ENCODE measurements around the gene L3MBTL3. TPM values are rescaled to one million over a fixed set of nuclear protein-coding genes. Genes with fewer than 3 reads are reported as not detected.

Gene L3MBTL3
- total RNA-seq, 1 donor from 2014 or later: 23.8 TPM

DNA sequence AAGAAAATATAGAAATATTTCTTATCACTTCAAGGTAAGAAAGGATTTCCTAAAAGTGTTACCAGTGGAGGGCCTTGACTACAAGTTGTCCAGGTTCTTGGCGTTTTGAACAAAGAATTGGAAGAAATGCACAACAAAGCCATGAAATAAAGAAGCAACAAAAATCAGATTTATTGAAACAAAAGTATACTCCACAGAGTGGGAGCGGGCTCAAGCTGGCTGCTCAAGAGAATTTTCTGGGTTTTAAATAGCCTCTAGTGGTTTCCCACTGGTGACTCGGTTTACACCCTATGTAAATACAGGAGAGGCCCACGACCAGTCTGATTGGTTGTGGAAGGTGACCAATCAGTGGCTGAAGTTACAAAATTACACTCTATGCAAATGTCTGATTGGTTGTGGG, 140.2 kb downstream of the L3MBTL3 start:
- Mint-ChIP-seq H3K4me3 (no peak overlapping the region), H3K27ac (no peak overlapping the region), H3K9me3 (no peaks in the 10 kb centered on the region), H3K4me1 (ENCODE audit: unreplicated experiment) (no peaks in the 10 kb centered on the region), H3K36me3 (no peaks in the 10 kb centered on the region), H3K27me3 (no peaks in the 10 kb centered on the region)
- TF ChIP-seq, protein P1, sequence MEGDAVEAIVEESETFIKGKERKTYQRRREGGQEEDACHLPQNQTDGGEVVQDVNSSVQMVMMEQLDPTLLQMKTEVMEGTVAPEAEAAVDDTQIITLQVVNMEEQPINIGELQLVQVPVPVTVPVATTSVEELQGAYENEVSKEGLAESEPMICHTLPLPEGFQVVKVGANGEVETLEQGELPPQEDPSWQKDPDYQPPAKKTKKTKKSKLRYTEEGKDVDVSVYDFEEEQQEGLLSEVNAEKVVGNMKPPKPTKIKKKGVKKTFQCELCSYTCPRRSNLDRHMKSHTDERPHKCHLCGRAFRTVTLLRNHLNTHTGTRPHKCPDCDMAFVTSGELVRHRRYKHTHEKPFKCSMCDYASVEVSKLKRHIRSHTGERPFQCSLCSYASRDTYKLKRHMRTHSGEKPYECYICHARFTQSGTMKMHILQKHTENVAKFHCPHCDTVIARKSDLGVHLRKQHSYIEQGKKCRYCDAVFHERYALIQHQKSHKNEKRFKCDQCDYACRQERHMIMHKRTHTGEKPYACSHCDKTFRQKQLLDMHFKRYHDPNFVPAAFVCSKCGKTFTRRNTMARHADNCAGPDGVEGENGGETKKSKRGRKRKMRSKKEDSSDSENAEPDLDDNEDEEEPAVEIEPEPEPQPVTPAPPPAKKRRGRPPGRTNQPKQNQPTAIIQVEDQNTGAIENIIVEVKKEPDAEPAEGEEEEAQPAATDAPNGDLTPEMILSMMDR (conservative IDR thresholded peaks at IDR 0.05): no peak
- no peak for DNase-seq (ENCODE audit: extremely low spot score, unreplicated experiment)

DNA sequence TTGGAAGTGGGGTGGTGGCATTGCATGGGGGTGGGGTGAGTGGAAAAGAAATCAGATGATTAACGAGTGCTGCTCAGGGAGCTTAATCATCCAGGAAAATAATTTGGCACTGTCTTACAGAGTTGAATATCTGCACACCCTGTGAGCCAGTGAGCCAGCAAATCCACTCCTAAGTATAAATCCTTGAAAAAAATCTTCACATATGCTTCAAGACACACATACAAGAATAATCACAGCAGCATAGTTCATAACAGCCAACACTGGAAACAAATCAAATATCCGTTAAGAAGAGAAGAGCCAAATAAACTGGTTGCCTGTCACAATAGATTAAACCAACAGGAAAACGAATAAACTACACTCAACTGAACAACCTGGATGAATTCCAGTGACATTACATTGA, 141.6 kb downstream of the L3MBTL3 start:
- no peak for DNase-seq (ENCODE audit: extremely low spot score, unreplicated experiment)
- H3K4me3 Mint-ChIP-seq: no peak overlapping the region
- no peaks in the 10 kb centered on the region for H3K27me3 Mint-ChIP-seq
- TF ChIP-seq, protein P1 (conservative IDR thresholded peaks at IDR 0.05): no peak
- H3K27ac Mint-ChIP-seq: no peak overlapping the region
- H3K9me3 Mint-ChIP-seq: no peaks in the 10 kb centered on the region
- H3K36me3 Mint-ChIP-seq: no peaks in the 10 kb centered on the region
- H3K4me1 Mint-ChIP-seq (ENCODE audit: unreplicated experiment): no peaks in the 10 kb centered on the region

- H3K36me3 Mint-ChIP-seq: no peaks in the 10 kb centered on the region
- H3K27me3 Mint-ChIP-seq: no peaks in the 10 kb centered on the region
- H3K9me3 Mint-ChIP-seq: no peaks in the 10 kb centered on the region
- no peak overlapping the region for H3K27ac Mint-ChIP-seq
- no peak overlapping the region for H3K4me3 Mint-ChIP-seq
- no peaks in the 10 kb centered on the region for H3K4me1 Mint-ChIP-seq (ENCODE audit: unreplicated experiment)
- TF ChIP-seq, protein P1 (conservative IDR thresholded peaks at IDR 0.05): no peak
- no peak for DNase-seq (ENCODE audit: extremely low spot score, unreplicated experiment)
Observed at GRCh38 chr6:130161683-130162404, 143.5 kb downstream of the L3MBTL3 start.

GRCh38 chr6:130162421-130162820, 144.0 kb downstream of the L3MBTL3 start:
- Mint-ChIP-seq H3K9me3 (no peaks in the 10 kb centered on the region), H3K4me1 (ENCODE audit: unreplicated experiment) (no peaks in the 10 kb centered on the region), H3K36me3 (no peaks in the 10 kb centered on the region), H3K27ac (no peak overlapping the region), H3K4me3 (no peak overlapping the region), H3K27me3 (no peaks in the 10 kb centered on the region)
- TF ChIP-seq, protein P1 (conservative IDR thresholded peaks at IDR 0.05): no peak
- DNase-seq (ENCODE audit: extremely low spot score, unreplicated experiment): no peak

GRCh38 chr6:130163266-130163665, 144.9 kb downstream of the L3MBTL3 start:
- TF ChIP-seq, protein P1 (conservative IDR thresholded peaks at IDR 0.05): no peak
- Mint-ChIP-seq H3K36me3 (no peaks in the 10 kb centered on the region), H3K27ac (no peak overlapping the region), H3K9me3 (no peaks in the 10 kb centered on the region), H3K4me3 (no peak overlapping the region), H3K27me3 (no peaks in the 10 kb centered on the region), H3K4me1 (ENCODE audit: unreplicated experiment) (no peaks in the 10 kb centered on the region)
- no peak for DNase-seq (ENCODE audit: extremely low spot score, unreplicated experiment)
